Neuronal stem cell (in vitro differentiated cells): ENCODE measurements around the gene TMEM88.

Experiments
- DNase-seq: peaks from one replicate; pipeline ENCODE4 v3.0.0-alpha.2; 2013; ENCODE audit warnings: low spot score
- H2AFZ ChIP-seq: one replicate; pipeline ENCODE4 v1.6.1; 2013; ENCODE audit warnings: mild to moderate bottlenecking, low read length, inconsistent platforms
- H2AK5ac ChIP-seq: 2 replicates; pipeline ENCODE4 v1.6.1; 2013; ENCODE audit warnings: low read depth, mild to moderate bottlenecking, inconsistent platforms, low read length, moderate library complexity, mixed read lengths
- H2BK120ac ChIP-seq: 2 replicates; pipeline ENCODE4 v1.6.1; 2013; ENCODE audit warnings: low read depth, mild to moderate bottlenecking, inconsistent platforms, low read length, moderate library complexity, mixed read lengths
- H2BK12ac ChIP-seq: one replicate; pipeline ENCODE4 v1.6.1; 2013; ENCODE audit warnings: low read length, inconsistent platforms
- H2BK15ac ChIP-seq: 2 replicates; pipeline ENCODE4 v1.6.1; 2013; ENCODE audit warnings: mild to moderate bottlenecking, low read length, inconsistent platforms, mixed read lengths
- H2BK5ac ChIP-seq: one replicate; pipeline ENCODE4 v1.6.1; 2013; ENCODE audit warnings: inconsistent platforms, mild to moderate bottlenecking, low read length, moderate library complexity
- H3K14ac ChIP-seq: one replicate; pipeline ENCODE4 v1.6.1; 2013; ENCODE audit warnings: low read length, inconsistent platforms
- H3K18ac ChIP-seq: 2 replicates; pipeline ENCODE4 v1.6.1; 2013; ENCODE audit warnings: low read length, inconsistent platforms
- H3K23ac ChIP-seq: 2 replicates; pipeline ENCODE4 v1.6.1; 2013; ENCODE audit warnings: low read depth, mild to moderate bottlenecking, mixed read lengths, low read length, inconsistent platforms; ENCODE audit not compliant: poor library complexity
- H3K27ac ChIP-seq: replicated peaks from 3 replicates; pipeline ENCODE4 v1.5.1; 2013; ENCODE audit warnings: low read length, inconsistent platforms
- H3K27me3 ChIP-seq, 3 experiments: 2 replicates each; pipeline ENCODE4 v1.6.1; 2013; ENCODE audit warnings: low read length in 3 of 3, mild to moderate bottlenecking in 2 of 3, inconsistent platforms in 1 of 3, low read depth in 1 of 3, mixed read lengths in 1 of 3, moderate library complexity in 1 of 3; ENCODE audit not compliant: control insufficient read depth in 3 of 3, insufficient read depth in 3 of 3
- H3K36me3 ChIP-seq, 2 donors: replicated peaks in 1 of 2; 2 replicates each; pipeline ENCODE4 v1.6.1; 2013; ENCODE audit warnings: low read length in 2 of 2; ENCODE audit not compliant: control insufficient read depth in 2 of 2, insufficient read depth in 2 of 2
- H3K4ac ChIP-seq: 2 replicates; pipeline ENCODE4 v1.6.1; 2013; ENCODE audit warnings: inconsistent platforms, mild to moderate bottlenecking, low read length, moderate library complexity
- H3K4me1 ChIP-seq, 2 donors: 1 replicate in 1 of 2; 2 replicates in 1 of 2; pipeline ENCODE4 v1.6.1; 2013; ENCODE audit warnings: low read length in 2 of 2, low read depth in 1 of 2; ENCODE audit not compliant: control insufficient read depth in 2 of 2, insufficient read depth in 1 of 2
- H3K4me2 ChIP-seq: one replicate; pipeline ENCODE4 v1.6.1; 2013; ENCODE audit warnings: mild to moderate bottlenecking, low read length, inconsistent platforms; ENCODE audit not compliant: insufficient read depth, poor library complexity, severe bottlenecking
- H3K4me3 ChIP-seq, 2 donors: 2 replicates each; pipeline ENCODE4 v1.5.1; 2013; ENCODE audit warnings: low read length in 2 of 2, mild to moderate bottlenecking in 2 of 2, inconsistent platforms in 1 of 2, moderate library complexity in 1 of 2
- H3K79me1 ChIP-seq: one replicate; pipeline ENCODE4 v1.6.1; 2013; ENCODE audit warnings: low read depth, mild to moderate bottlenecking, inconsistent platforms, low read length, moderate library complexity
- H3K9ac ChIP-seq: one replicate; pipeline ENCODE4 v1.6.1; 2013; ENCODE audit warnings: mild to moderate bottlenecking, low read depth, low read length, inconsistent platforms; ENCODE audit not compliant: poor library complexity
- H3K9me3 ChIP-seq, 2 donors: replicated peaks in 1 of 2; 2 replicates each; pipeline versions ENCODE3 to v1.6.1; 2013; ENCODE audit warnings: low read length in 2 of 2, mild to moderate bottlenecking in 2 of 2, inconsistent platforms in 1 of 2, low read depth in 1 of 2, mixed read lengths in 1 of 2, moderate library complexity in 1 of 2; ENCODE audit not compliant: control insufficient read depth in 2 of 2, insufficient read depth in 1 of 2
- H4K8ac ChIP-seq: one replicate; pipeline ENCODE4 v1.6.1; 2013; ENCODE audit warnings: low read depth, mild to moderate bottlenecking, inconsistent platforms, low read length, moderate library complexity
- H4K91ac ChIP-seq: one replicate; pipeline ENCODE4 v1.6.1; 2013; ENCODE audit warnings: low read length, low read depth, mild to moderate bottlenecking, inconsistent platforms; ENCODE audit not compliant: poor library complexity
- WGBS, 2 donors: extraction: QIAGEN DNeasy Blood & Tissue Kit; methylation state at CpG; one replicate each; pipeline ENCODE4 v1.1.7; 2013; ENCODE audit warnings: missing lambda C conversion rate in 2 of 2, mixed read lengths in 1 of 2; ENCODE audit not compliant: insufficient read length in 2 of 2, insufficient replicate concordance in 1 of 2; ENCODE audit errors: extremely low coverage in 2 of 2; 5-methylcytosine and 5-hydroxymethylcytosine counted together

TMEM88 gene

DNA sequence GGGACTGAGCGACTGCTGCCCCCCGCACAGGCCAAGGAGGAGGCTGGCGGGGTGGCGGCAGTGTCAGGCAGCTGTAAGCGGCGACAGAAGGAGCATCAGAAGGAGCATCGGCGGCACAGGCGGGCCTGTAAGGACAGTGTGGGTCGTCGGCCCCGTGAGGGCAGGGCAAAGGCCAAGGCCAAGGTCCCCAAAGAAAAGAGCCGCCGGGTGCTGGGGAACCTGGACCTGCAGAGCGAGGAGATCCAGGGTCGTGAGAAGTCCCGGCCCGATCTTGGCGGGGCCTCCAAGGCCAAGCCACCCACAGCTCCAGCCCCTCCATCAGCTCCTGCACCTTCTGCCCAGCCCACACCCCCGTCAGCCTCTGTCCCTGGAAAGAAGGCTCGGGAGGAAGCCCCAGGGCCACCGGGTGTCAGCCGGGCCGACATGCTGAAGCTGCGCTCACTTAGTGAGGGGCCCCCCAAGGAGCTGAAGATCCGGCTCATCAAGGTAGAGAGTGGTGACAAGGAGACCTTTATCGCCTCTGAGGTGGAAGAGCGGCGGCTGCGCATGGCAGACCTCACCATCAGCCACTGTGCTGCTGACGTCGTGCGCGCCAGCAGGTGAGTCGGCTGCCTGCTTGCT is 5.6 kb upstream of the TMEM88 start:
- Histone ChIP-seq H3K9me3 (no peaks in the 10 kb centered on the region), H2AK5ac (no peak overlapping the region), H2BK15ac (no peak overlapping the region), H3K36me3 (peaks cover 60 to 80% of the 10 kb centered on the region in 2 donors), H3K9ac (no peak overlapping the region), H3K4me1 (peaks cover 11 to 17% of the 10 kb centered on the region in 2 donors), H3K4me2 (no peak overlapping the region), H3K4ac (no peak overlapping the region), H3K27ac (no peak overlapping the region), H3K4me3 (no peak overlapping the region), H3K27me3 (peaks cover 0 to 9% (median 0%) of the 10 kb centered on the region in 3 experiments), H2BK5ac (peak overlapping the region; percentile 66), H2AFZ (no peak overlapping the region), H3K14ac (no peak overlapping the region), H2BK12ac (no peak overlapping the region), H3K18ac (no peak overlapping the region), H2BK120ac (no peak overlapping the region), H4K8ac (no peak overlapping the region), H3K79me1 (peaks cover 31% of the 10 kb centered on the region), H4K91ac (no peak overlapping the region), H3K23ac (peak overlapping the region; percentile 29)
- no CpG with 5 or more reads among the region's 35 CpGs for WGBS, 2 donors
- no peak for DNase-seq

DNA sequence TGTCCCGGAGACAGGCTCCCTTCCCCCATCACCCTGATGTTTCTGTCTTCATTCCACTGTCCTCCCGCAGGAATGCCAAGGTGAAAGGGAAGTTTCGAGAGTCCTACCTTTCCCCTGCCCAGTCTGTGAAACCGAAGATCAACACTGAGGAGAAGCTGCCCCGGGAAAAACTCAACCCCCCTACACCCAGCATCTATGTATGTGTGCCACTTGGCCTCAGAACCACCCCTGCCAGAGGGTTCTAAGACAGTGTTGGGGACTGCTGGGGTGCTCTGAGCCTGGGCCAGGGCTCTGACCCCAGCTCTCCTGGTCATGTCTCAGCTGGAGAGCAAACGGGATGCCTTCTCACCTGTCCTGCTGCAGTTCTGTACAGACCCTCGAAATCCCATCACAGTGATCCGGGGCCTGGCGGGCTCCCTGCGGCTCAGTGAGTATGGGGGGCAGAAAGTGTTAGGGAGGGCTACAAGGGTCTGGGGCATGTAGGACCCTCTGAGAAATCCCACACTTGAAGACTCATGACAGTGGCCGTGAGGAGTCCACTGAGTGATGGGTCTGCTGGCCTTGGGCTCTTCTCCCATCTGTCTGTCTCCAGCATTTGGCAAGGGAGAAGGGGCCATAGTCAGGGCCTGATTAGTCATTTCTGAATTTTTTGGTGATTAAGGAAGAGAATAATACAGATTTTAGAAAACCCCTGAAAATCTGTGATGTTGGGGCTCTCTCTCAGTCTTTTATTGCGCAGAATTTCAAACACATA is 4.9 kb upstream of the TMEM88 start:
- Histone ChIP-seq H3K23ac (peak overlapping the region; percentile 29), H4K91ac (no peak overlapping the region), H3K4ac (no peak overlapping the region), H2BK15ac (no peak overlapping the region), H3K9ac (no peak overlapping the region), H3K4me3 (no peak overlapping the region), H2BK12ac (no peak overlapping the region), H2BK120ac (no peak overlapping the region), H2BK5ac (peak overlapping the region; percentile 66), H3K9me3 (no peaks in the 10 kb centered on the region), H2AFZ (no peak overlapping the region), H3K79me1 (peaks cover 28% of the 10 kb centered on the region), H3K14ac (no peak overlapping the region), H3K4me1 (peaks cover 13 to 17% of the 10 kb centered on the region in 2 donors), H3K4me2 (no peak overlapping the region), H3K36me3 (peaks cover 60 to 84% of the 10 kb centered on the region in 2 donors), H4K8ac (no peak overlapping the region), H3K27me3 (peaks cover 0 to 9% (median 0%) of the 10 kb centered on the region in 3 experiments), H2AK5ac (no peak overlapping the region), H3K18ac (no peak overlapping the region), H3K27ac (no peak overlapping the region)
- no CpG with 5 or more reads among the region's 12 CpGs for WGBS, 2 donors
- no peak for DNase-seq

DNA sequence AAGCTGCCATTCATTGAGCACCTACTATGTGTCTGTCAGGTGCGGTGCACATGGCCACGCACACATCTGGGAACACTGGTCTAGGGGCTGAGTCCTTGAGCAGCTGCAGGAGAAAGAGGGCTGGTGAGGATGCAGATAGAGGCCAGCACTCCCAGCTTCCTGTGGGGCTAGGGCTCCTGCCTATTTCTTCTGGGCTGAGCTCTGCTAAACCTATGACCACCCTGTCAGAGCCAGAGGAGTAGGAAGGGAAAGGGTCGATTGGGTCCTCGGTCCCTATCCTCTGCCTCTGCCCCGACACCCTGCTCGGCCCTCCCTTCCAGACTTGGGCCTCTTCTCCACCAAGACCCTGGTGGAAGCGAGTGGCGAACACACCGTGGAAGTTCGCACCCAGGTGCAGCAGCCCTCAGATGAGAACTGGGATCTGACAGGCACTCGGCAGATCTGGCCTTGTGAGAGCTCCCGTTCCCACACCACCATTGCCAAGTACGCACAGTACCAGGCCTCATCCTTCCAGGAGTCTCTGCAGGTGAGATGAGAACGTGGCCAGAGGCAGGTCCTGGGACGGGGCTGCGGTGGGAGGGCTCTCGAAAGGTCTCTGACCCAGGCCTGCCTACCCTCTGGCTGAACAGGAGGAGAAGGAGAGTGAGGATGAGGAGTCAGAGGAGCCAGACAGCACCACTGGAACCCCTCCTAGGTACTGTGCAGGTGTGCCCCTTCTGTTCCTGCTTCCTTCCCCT is 4.0 kb upstream of the TMEM88 start:
- Histone ChIP-seq H2AK5ac (no peak overlapping the region), H4K8ac (no peak overlapping the region), H3K27ac (no peak overlapping the region), H3K27me3 (peaks cover 0 to 9% (median 0%) of the 10 kb centered on the region in 3 experiments), H3K4me2 (peak overlapping the region; percentile 38), H2AFZ (no peak overlapping the region), H2BK15ac (no peak overlapping the region), H3K4me3 (no peak overlapping the region), H3K4ac (no peak overlapping the region), H2BK12ac (no peak overlapping the region), H4K91ac (no peak overlapping the region), H2BK120ac (no peak overlapping the region), H3K36me3 (peaks cover 53 to 83% of the 10 kb centered on the region in 2 donors), H3K14ac (no peak overlapping the region), H3K9me3 (no peaks in the 10 kb centered on the region), H3K18ac (no peak overlapping the region), H3K79me1 (peaks cover 21% of the 10 kb centered on the region), H2BK5ac (no peak overlapping the region), H3K9ac (peak overlapping the region; percentile 73), H3K4me1 (peaks cover 18% of the 10 kb centered on the region in 2 donors), H3K23ac (no peak overlapping the region)
- no CpG with 5 or more reads among the region's 17 CpGs for WGBS, 2 donors
- DNase-seq, result no peak
